LoVo (cell line): ENCODE data around the gene STT3B.

Source experiments
- DNase-seq: peaks from one replicate; pipeline ENCODE4 v3.0.0-alpha.2; 2016; ENCODE audit warnings: low spot score

STT3B gene

GRCh38 chr3:31552103-31552502 is 19.4 kb downstream of the STT3B start:
- no peak for DNase-seq

DNA sequence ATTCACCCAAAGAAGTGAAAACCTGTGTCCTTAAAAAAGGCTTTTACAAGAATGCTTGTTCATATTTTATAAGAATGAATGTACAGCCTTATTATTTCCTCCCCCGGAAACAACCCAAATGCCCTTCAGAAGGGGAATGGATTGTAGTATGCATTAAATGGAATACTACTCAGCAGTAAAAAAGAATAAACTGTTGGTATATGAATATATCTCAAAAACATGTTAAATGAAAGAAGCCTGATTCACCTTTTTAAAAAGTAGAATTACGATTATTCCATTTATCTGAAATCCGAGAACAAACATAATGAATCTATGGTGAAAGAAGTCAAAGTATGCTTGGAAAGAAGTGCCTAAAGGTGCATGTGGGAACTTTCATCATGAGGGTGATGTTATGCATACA is 20.5 kb downstream of the STT3B start:
- DNase-seq = no peak

GRCh38 chr3:31555204-31555603 is 22.5 kb downstream of the STT3B start:
- no peak for DNase-seq

GRCh38 chr3:31559872-31560534 is 27.3 kb downstream of the STT3B start:
- DNase-seq = no peak

DNA sequence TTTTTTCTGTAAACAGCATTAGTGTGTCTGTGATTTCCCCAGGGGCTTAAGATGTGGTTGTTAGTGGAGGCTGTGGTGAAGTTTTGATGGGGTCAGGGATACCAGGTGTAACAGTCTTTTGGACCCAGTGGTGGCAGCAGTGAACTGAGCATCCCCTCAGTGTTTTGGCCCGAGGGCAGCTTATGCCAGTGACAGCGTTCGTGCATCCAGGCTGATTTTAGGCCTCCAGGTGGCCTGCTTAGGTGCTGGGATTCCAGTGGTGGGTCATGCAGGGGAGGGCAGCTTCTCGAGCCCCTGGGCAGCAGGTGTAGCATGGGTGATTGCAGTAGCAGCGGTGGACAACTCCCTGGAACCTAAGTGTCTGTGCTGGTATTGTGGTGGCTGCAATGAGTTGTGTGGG is 29.2 kb downstream of the STT3B start:
- no peak for DNase-seq

GRCh38 chr3:31562525-31562924 is 29.8 kb downstream of the STT3B start:
- DNase-seq = no peak

GRCh38 chr3:31565288-31565687 is 32.6 kb downstream of the STT3B start:
- no peak for DNase-seq

DNA sequence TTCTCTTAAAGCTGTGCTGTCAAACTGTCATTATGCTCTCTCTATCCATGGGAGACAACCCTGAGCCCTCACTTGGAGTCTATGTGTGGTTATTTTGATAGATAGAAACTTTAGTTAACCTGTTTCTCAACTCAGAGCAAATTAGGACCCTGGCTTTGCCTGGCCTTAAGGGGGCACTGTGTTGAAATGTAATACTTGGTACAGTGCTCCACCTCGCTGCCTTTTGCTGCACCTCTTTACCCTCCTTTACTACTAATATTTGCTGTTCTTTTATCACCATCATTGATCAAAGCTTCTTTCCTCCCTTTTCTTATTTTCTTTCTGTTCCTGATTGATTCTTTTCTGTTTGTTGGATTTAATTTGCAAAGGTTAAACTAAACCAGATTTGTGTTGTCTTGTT is 34.3 kb downstream of the STT3B start:
- peak; percentile 14 for DNase-seq

GRCh38 chr3:31568649-31569048 is 35.9 kb downstream of the STT3B start:
- no peak for DNase-seq

DNA sequence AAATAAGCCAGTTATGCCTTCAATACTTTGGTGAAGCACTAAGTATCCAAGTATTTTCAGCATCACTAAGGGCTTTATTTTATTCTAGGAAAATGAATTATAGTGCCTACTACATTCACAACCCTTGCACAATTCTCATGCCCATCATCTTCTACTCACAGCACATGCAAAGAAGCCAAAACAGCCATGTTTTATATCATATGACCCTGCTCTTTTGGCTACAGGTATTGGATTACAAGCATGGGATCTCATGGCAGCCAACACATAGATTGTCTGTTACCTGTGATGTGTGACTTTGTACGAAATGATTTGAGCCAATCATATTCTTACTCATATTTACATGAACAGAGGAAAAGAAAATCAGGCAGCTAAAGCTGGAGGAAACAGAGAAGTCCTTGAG is 38.6 kb downstream of the STT3B start:
- DNase-seq = no peak

DNA sequence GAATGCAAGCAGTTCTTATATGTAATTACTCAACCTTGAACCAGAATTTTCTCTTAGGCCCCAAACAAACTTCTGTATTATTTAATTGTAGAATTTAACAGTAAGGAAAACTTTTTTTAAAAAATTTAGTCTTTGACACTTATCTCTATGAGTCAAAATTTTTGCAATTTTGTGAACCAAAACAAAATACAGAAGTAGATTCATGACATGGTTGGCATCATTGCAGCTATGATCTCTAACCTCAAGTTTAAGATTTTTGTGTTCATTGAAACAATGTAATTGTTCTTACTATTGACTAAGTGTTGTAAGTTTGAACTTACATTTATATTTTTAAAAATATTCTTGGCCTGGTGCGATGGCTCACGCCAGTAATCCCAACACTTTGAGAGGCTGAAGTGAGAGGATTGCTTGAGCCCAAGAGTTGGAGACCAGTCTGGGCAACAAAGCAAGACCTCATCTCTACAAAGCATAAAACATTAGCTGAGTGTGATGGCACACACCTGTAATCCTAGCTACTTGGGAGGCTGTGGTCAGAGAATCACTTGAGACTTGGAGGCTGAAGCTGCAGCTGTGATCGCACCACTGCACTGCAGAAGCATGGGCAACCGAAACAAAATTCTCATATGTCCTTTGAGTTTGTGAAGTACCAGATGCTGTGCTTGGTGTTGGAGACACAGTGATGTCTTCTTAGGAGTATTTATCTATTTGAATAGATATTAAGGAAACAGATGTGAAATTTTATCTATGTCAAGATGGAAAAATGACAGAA is 39.7 kb downstream of the STT3B start:
- DNase-seq = no peak

DNA sequence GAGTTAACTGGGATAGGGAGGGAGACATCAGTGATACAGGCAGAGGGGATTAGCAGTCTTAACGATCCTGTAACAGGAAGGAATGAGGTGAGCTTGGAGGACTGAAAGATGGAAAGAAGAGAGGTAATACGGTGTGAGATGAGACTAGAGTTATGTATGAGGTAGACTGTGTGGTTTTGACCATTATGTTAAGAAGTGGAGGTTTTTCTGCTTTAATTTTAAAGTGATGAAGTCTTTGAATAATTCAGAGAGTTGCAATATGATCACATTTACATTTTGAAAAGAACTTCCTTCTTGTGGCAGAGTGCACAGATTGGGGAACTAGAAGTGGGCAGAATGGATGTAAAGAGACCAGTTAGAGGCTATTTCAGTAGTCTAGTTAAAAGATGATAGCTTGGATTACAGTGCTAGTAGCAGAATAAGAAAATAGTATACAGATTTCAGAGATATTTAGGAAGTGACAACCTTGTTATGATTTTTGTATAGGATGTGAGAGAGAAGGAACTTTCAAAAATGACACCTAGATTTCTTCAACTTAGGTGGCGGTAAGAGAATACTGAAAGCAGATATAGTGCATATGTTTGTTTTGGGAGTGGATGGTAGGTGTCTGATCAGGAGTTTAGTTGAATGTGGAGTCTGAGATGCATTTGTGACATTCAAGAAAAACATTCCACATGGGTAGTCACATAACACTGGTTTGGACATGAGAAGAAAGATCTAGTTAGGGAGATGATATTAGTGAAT is 40.5 kb downstream of the STT3B start:
- DNase-seq = no peak

DNA sequence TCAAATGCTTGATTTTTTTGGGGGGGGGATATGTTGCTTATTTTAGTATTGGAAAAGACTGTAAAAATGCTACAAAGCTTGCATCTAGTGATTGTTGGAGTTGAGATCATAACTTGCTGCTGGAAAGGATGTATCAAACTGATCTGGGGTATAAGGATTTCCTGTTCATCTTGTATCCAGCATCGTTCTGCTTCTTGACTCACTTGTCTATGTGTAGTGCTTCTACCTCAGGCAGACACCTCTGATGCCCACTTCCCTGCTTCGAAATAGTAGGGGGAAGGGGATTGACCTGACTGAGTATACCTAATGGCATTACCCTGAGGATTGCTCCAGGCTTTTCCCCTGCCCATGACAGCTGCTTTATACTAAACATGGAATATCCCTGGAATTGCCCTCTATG is 42.7 kb downstream of the STT3B start:
- no peak for DNase-seq

DNA sequence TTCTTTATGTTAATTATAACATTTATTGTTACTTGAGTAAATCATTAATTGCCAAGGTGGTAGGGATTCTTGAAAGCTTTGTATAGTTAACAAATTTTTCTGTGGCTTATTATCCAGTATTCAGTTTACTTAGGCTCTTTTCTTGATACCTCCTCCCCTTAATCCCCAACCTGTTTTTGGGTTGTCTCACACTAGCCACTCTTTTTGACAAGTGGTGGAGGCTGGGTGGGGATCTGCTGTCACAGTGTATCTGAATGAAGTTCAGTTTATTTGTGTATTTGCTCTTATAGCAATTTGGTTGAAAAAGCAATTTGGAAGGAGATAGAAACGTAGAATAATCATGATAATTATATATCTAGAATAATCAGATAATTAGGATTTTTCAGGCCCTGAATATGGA is 43.8 kb downstream of the STT3B start:
- DNase-seq = no peak

DNA sequence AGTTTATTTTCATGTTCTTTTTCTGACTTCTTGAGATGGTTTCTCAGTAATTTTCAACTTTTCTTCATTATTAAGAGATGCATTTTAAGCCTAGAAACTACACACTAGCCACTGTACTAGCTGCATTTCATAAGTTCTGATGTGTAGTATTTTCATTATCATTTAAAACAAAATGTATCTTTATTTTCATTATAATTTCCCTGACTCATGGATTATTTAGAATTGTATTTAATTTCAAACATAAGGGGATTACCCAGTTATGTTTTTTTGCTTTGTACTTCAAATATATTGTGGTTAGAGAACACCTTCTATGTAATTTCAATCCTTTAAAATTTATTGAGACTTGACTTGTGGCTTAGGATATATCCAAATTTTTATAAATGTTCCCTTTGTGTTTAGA is 44.5 kb downstream of the STT3B start:
- no peak for DNase-seq

- DNase-seq = no peak
Measured at GRCh38 chr3:31579828-31580227, 47.1 kb downstream of the STT3B start.

DNA sequence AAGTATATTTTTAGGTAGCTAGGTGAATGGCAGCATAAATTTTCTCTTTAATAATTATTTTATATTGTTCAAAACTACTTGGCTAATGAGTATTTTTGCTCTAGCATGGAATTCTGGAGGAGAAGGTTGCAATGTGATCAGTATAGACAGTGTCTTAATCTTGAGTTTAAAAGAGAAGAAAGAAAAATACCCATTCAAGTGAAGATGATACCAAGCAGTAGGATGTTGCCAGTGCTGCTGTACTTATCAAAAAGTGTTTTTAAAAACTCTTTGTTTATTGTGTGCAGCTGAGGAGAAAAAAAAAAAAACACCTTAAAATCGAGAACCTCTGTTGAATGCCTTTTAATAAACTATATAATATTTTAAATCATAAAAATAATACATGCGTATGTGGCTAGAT is 47.9 kb downstream of the STT3B start:
- no peak for DNase-seq

DNA sequence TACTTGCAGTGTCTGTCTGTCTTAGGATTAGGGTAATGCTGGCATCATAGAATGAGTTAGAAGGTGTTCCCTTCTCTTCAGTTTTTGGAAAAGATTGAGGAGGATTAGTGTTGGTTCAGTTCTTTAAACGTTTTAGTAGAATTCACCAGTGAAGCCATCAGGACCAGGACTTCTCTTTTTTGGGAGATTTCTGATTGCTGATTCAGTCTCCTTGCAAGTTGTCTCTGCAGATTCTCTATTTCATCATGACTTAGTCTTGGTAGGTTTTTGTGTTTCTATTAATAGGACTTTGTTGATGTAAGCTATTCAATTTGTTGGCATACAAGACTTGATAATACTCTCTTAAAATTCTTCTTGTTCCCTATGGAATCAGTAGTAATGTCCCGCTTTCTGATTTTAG is 48.9 kb downstream of the STT3B start:
- no peak for DNase-seq

- DNase-seq = no peak
Measured at GRCh38 chr3:31589228-31589627, 56.5 kb downstream of the STT3B start.

DNA sequence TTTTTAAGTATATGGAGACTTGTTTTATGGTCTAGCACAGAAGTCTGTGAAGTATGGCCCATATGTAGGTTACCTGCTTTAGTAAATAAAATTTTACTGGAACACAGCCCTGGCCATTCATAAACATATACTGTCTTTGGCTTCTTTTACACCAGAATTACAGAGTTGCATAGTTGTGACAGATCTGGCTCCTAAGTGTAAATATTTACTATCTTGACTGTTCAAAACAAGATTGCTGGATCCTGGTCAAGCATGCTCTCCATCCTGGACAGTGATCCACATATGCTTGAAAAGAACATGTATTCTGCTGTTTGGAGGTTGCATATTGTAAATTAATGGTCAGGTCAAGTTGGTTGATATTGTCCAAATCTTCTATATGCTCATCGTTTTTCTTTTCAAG is 57.9 kb downstream of the STT3B start:
- DNase-seq = no peak

DNA sequence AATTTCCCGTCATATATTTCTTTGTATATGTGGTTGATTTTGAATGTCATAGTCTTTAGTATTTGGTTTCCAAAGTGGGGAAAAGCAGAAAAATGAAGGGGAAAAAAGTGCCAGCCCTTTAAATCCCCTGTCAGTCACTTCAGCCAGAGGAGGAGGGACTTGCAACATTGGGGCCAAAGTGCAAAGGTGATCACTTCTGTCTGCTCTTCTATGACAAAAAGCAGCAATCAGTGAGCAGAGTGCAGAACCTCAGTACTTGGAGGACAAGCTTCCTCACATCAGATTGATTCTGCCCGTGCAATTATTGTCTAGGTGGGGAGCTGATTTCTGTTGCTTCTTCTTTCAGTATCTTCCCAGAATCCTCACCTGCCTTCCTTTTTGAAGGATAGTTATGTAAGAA is 60.0 kb downstream of the STT3B start:
- DNase-seq = no peak

DNA sequence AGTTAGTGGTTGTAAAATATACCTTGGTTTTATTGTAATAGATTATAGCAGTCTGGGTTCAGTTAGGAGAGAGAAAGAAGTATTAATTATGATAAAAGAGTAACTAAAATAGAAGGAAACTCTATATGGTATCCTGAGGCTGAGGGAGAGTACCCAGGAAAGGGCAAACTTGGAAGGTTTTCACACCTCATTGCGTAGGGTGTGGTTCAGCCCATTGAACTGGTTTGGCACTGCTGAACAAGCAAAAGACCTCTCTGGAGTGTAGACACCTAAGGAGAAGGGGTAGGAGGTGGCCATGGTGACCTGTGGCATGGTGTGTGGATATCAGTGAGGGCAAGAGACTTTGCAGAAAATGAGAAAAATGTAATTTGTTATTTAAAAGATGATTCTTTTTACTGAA is 63.5 kb downstream of the STT3B start:
- no peak for DNase-seq

- no peak for DNase-seq
Measured at GRCh38 chr3:31600431-31600830, 67.7 kb downstream of the STT3B start.
